Measurements from ENCODE around the gene KIRREL1. TPM values are rescaled to one million over a fixed set of nuclear protein-coding genes. Genes with fewer than 3 reads are reported as not detected.
A peak's percentile ranks its signal among the peaks of the same experiment; 100 is the strongest.

The KIRREL1 gene
- total and polyA plus RNA-seq, 2 donors from 2014 or later, result 13.7 to 54.9 TPM

DNA sequence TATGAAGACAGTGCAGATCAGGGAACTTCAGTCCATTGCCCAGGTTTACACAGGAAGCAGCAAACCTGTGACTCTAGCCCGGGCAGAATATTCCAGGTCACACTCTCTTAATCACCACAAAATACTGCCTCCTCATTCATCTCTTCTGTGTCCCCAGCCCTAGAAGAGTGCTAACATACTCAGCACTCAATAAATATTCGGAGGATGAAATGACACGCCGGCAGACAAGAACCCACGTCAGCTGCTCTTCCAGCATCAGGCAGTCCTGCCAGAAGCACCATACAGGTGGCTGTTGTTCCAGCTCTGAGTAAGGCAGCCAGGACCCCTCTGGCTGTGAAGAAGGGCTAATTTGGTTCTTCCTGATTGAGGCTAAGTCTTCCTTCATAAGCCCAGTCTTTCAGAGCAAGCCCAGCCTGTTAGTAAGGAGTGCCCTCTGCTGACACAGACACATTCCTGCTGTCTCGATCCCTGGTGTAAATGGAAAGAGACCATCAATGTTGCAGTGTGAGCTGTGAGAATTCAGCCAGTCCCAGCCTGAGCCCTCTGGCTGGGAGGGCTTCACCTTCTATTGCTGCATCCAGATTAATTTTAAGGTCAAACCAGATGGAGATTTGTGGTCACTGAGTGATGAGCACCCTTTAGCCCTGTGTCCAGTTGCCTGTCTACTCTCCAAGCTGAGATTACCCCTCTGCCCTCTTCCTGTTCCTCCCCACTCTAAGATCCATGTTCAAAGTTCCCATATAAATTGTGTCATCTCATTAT lies 45.0 kb upstream of the KIRREL1 start:
- H3K9me3 ChIP-seq (ENCODE audit: control insufficient read depth in 2 of 3, insufficient read depth in 1 of 3, low read length in 3 of 3), result no peaks in the 10 kb centered on the region
- no peak overlapping the region for H3K27ac ChIP-seq (ENCODE audit: low read depth in 2 of 2, low read length in 2 of 2)
- no peaks in the 10 kb centered on the region for H3K27me3 ChIP-seq (ENCODE audit: control insufficient read depth, insufficient read depth, low read length)
- H3K4me1 ChIP-seq (ENCODE audit: control insufficient read depth in 2 of 3, insufficient read depth in 2 of 3, low read depth in 1 of 3, low read length in 3 of 3), result no peaks in the 10 kb centered on the region
- intact Hi-C loops (cut with DNase I), result no loop called here
- TF ChIP-seq CTCF (IDR thresholded peaks at IDR 0.05; ENCODE audit: borderline replicate concordance, extremely low read depth, insufficient read depth), result peak; percentile 62
- peak in 3 of 5 donors; percentile 49 to 81 (median 63) for DNase-seq
- no peaks in the 10 kb centered on the region for H3K36me3 ChIP-seq (ENCODE audit: control insufficient read depth in 2 of 3, insufficient read depth in 3 of 3, low read length in 3 of 3)
- no peak for FAIRE-seq
- no peak overlapping the region for H3K4me3 ChIP-seq (ENCODE audit: low read length in 3 of 3)
- H3K9ac ChIP-seq (ENCODE audit: low read length in 3 of 3), result no peak overlapping the region

DNA sequence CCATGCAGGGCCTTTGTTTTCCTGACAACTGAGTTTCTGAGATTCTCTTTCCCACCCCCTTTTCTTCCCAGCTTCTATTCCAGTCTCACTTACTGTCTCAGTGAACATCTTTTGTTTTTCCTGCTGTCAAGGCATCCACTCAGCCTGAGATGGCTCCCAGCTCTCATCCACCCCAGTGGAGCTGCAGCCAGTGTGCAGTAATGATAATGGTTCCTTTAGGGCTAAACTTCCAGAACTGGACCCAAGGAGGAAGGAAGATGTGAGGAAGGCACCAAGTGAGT lies 44.4 kb upstream of the KIRREL1 start:
- Histone ChIP-seq H3K4me3 (ENCODE audit: low read length in 3 of 3) (no peak overlapping the region), H3K4me1 (ENCODE audit: control insufficient read depth in 2 of 3, insufficient read depth in 2 of 3, low read depth in 1 of 3, low read length in 3 of 3) (no peaks in the 10 kb centered on the region), H3K9ac (ENCODE audit: low read length in 3 of 3) (no peak overlapping the region), H3K36me3 (ENCODE audit: control insufficient read depth in 2 of 3, insufficient read depth in 3 of 3, low read length in 3 of 3) (no peaks in the 10 kb centered on the region), H3K27me3 (ENCODE audit: control insufficient read depth, insufficient read depth, low read length) (no peaks in the 10 kb centered on the region), H3K9me3 (ENCODE audit: control insufficient read depth in 2 of 3, insufficient read depth in 1 of 3, low read length in 3 of 3) (no peaks in the 10 kb centered on the region), H3K27ac (ENCODE audit: low read depth in 2 of 2, low read length in 2 of 2) (no peak overlapping the region)
- intact Hi-C loops (cut with DNase I), result no loop called here
- FAIRE-seq (no peak), DNase-seq (no peak)
- TF ChIP-seq CTCF (IDR thresholded peaks at IDR 0.05; ENCODE audit: borderline replicate concordance, extremely low read depth, insufficient read depth), result no peak

DNA sequence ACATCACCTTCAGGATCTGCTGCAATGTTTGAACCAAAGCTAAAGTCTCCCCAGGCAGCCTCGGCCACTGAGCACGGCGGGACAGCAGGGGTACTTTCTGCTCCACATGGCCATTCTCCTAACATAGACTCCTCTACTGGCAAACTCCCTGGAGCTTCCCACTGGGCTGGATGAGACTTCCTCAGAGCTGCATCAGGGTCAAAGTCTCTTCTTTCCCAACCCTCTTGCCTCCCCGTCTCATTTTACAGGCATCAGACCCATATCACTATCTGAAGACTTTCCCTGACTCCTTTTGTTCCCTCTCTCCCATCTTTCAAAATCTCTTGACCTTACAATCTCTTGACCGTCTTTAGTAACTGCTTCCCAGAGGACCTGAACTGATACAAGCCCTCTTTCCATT lies 42.2 kb upstream of the KIRREL1 start:
- intact Hi-C loops (cut with DNase I), result no loop called here
- TF ChIP-seq CTCF (IDR thresholded peaks at IDR 0.05; ENCODE audit: borderline replicate concordance, extremely low read depth, insufficient read depth), result no peak
- no peaks in the 10 kb centered on the region for H3K4me1 ChIP-seq (ENCODE audit: control insufficient read depth in 2 of 3, insufficient read depth in 2 of 3, low read depth in 1 of 3, low read length in 3 of 3)
- H3K4me3 ChIP-seq (ENCODE audit: low read length in 3 of 3), result no peak overlapping the region
- no peaks in the 10 kb centered on the region for H3K27me3 ChIP-seq (ENCODE audit: control insufficient read depth, insufficient read depth, low read length)
- no peaks in the 10 kb centered on the region for H3K9me3 ChIP-seq (ENCODE audit: control insufficient read depth in 2 of 3, insufficient read depth in 1 of 3, low read length in 3 of 3)
- FAIRE-seq, result no peak
- DNase-seq, result no peak
- no peak overlapping the region for H3K9ac ChIP-seq (ENCODE audit: low read length in 3 of 3)
- no peaks in the 10 kb centered on the region for H3K36me3 ChIP-seq (ENCODE audit: control insufficient read depth in 2 of 3, insufficient read depth in 3 of 3, low read length in 3 of 3)
- no peak overlapping the region for H3K27ac ChIP-seq (ENCODE audit: low read depth in 2 of 2, low read length in 2 of 2)

DNA sequence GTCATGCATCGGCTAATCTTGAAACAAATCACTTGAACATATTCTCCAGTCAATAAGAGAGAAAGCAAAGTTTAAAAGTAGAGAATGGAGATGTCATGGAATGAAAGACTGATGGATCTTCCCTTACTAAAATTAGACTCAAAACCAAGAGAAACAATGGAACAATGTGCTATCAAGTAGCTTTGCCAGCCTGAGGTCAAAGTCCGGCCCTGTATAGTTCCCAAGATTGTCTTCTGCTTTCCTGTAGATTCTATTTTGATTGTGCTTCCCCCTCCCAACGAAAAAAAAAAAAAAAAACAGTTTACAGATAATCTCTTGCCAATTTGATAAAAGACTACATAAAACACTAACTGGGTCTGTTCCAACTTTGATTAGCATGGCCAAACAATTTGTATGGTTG lies 40.8 kb upstream of the KIRREL1 start:
- Histone ChIP-seq H3K27ac (ENCODE audit: low read depth in 2 of 2, low read length in 2 of 2) (no peak overlapping the region), H3K27me3 (ENCODE audit: control insufficient read depth, insufficient read depth, low read length) (no peaks in the 10 kb centered on the region), H3K4me3 (ENCODE audit: low read length in 3 of 3) (no peak overlapping the region), H3K36me3 (ENCODE audit: control insufficient read depth in 2 of 3, insufficient read depth in 3 of 3, low read length in 3 of 3) (no peaks in the 10 kb centered on the region), H3K9me3 (ENCODE audit: control insufficient read depth in 2 of 3, insufficient read depth in 1 of 3, low read length in 3 of 3) (no peaks in the 10 kb centered on the region), H3K9ac (ENCODE audit: low read length in 3 of 3) (no peak overlapping the region), H3K4me1 (ENCODE audit: control insufficient read depth in 2 of 3, insufficient read depth in 2 of 3, low read depth in 1 of 3, low read length in 3 of 3) (no peaks in the 10 kb centered on the region)
- FAIRE-seq (no peak), DNase-seq (peak in 1 of 5 donors; percentile 23)
- intact Hi-C loops (cut with DNase I), result no loop called here
- TF ChIP-seq CTCF (IDR thresholded peaks at IDR 0.05; ENCODE audit: borderline replicate concordance, extremely low read depth, insufficient read depth), result no peak

All from kidney (tissue), 14 donors.